ENCODE measurements around the gene POU6F1. TPM values are rescaled to one million over a fixed set of nuclear protein-coding genes. Genes with fewer than 3 reads are reported as not detected.
"Not testable (repeated sequence)": the region's sequence is repeated elsewhere in the genome, so short reads cannot be mapped to it uniquely, and the experiment has no call there.

The POU6F1 gene
- total and polyA plus RNA-seq, 8 donors, result 3.8 to 16.8 (median 6.7) TPM

- intact Hi-C loops (cut with DNase I; ENCODE audit: low total_unique reads), result no loop called here
- Histone ChIP-seq H3K27me3 (no peaks in the 10 kb centered on the region), H3K27ac (peak overlapping the region in 1 of 5 donors; percentile 47), H3K4me1 (peaks cover 11 to 27% (median 17%) of the 10 kb centered on the region in 4 donors), H3K4me3 (peak overlapping the region in 3 of 4 donors; percentile 7 to 26 (median 10)), H3K9me3 (no peaks in the 10 kb centered on the region), H3K36me3 (peaks cover 0 to 10% (median 3%) of the 10 kb centered on the region in 4 donors)
- WGBS, 5 donors, result 13 to 38% (median 26%) methylated on average over 6 to 7 of the region's 7 CpGs
- no peak for TF ChIP-seq POLR2AphosphoS5 (IDR thresholded peaks at IDR 0.05)
- no peak for TF ChIP-seq CTCF (IDR thresholded peaks at IDR 0.05)
- TF ChIP-seq POLR2A (IDR thresholded peaks at IDR 0.05), result no peak
- no peak for TF ChIP-seq EP300 (IDR thresholded peaks at IDR 0.05)
- peak in 1 of 2 donors; percentile 48 for DNase-seq
Measured at GRCh38 chr12:51222461-51222860, 4.6 kb upstream of the POU6F1 start.

- H3K27ac ChIP-seq; intact Hi-C loops (cut with DNase I; ENCODE audit: low total_unique reads): not testable (repeated sequence)
- WGBS, 5 donors, result 77 to 85% (median 81%) methylated on average over 12 of the region's 12 CpGs
Measured at GRCh38 chr12:51219857-51220256, 2.0 kb upstream of the POU6F1 start.

GRCh38 chr12:51219322-51219721 lies 1.5 kb upstream of the POU6F1 start:
- 36 to 60% (median 51%) methylated on average over 5 of the region's 5 CpGs for whole genome bisulfite sequencing, 5 donors
- no peak for TF ChIP-seq EP300 (IDR thresholded peaks at IDR 0.05)
- no peak for TF ChIP-seq CTCF (IDR thresholded peaks at IDR 0.05)
- TF ChIP-seq POLR2AphosphoS5 (IDR thresholded peaks at IDR 0.05), result no peak
- TF ChIP-seq POLR2A (IDR thresholded peaks at IDR 0.05), result no peak
- Histone ChIP-seq H3K36me3 (peaks cover 0 to 1% (median 0%) of the 10 kb centered on the region in 4 donors), H3K27me3 (no peaks in the 10 kb centered on the region), H3K4me3 (peak overlapping the region; percentile 83 to 97 (median 90)), H3K9me3 (no peaks in the 10 kb centered on the region), H3K4me1 (peaks cover 13 to 43% (median 27%) of the 10 kb centered on the region in 4 donors), H3K27ac (peak overlapping the region in 4 of 5 donors; percentile 97 to 99 (median 98))
- DNase-seq, result no peak
- intact Hi-C loops (cut with DNase I; ENCODE audit: low total_unique reads), result no loop called here

More at GRCh38 chr12:51219857-51220256, 2.0 kb upstream of the POU6F1 start:
- H3K27me3 ChIP-seq, DNase-seq, H3K4me3 ChIP-seq, H3K9me3 ChIP-seq, H3K36me3 ChIP-seq: not testable (repeated sequence)
- peaks cover 13 to 43% (median 27%) of the 10 kb centered on the region in 4 donors for H3K4me1 ChIP-seq

GRCh38 chr12:51218607-51219161 lies 822 bp upstream of the POU6F1 start:
- no peaks in the 10 kb centered on the region for H3K27me3 ChIP-seq
- H3K36me3 ChIP-seq, result no peaks in the 10 kb centered on the region
- intact Hi-C loops (cut with DNase I; ENCODE audit: low total_unique reads), result no loop called here
- 18 to 40% (median 26%) methylated on average over 4 to 10 of the region's 10 CpGs for WGBS, 5 donors
- no peaks in the 10 kb centered on the region for H3K9me3 ChIP-seq
- TF ChIP-seq POLR2AphosphoS5 (IDR thresholded peaks at IDR 0.05) (peak in 2 of 3 donors; percentile 51 to 58), CTCF (IDR thresholded peaks at IDR 0.05) (peak in 1 of 7 experiments; percentile 9), EP300 (IDR thresholded peaks at IDR 0.05) (no peak)
- H3K27ac ChIP-seq, result peak overlapping the region; percentile 97 to 99 (median 98)
- peak overlapping the region; percentile 83 to 97 (median 90) for H3K4me3 ChIP-seq
- H3K4me1 ChIP-seq, result peaks cover 13 to 43% (median 27%) of the 10 kb centered on the region in 4 donors
- peak; percentile 65 to 74 for DNase-seq

Data from stomach (tissue), 9 donors.